Psoas muscle (tissue), 8 donors: ENCODE measurements around the gene PRRX2. TPM values are rescaled to one million over a fixed set of nuclear protein-coding genes. Genes with fewer than 3 reads are reported as not detected.

Experiments
- ATAC-seq, 4 donors: fragments of 200-7000 bp; cut with Tn5 transposase; one replicate each; pipeline ENCODE4 v1.9.1; 2020; ENCODE audit warnings: moderate library complexity in 3 of 4, mild to moderate bottlenecking in 2 of 4
- DNase-seq, 2 donors: peaks; one replicate each; pipeline ENCODE4 v3.0.0-alpha.2; 2020
- H3K27ac ChIP-seq: fragments of 200-600 bp; one replicate; pipeline ENCODE4 v1.8.0; 2022
- H3K27me3 ChIP-seq, 3 donors: fragments of 200-600 bp in 1 of 3; one replicate each; pipeline versions ENCODE4 v1.6.1 to v1.8.0; 2013 to 2022; ENCODE audit warnings: low read length in 2 of 3, mild to moderate bottlenecking in 2 of 3, moderate library complexity in 1 of 3; ENCODE audit not compliant: insufficient read depth in 3 of 3
- H3K36me3 ChIP-seq, 2 donors: fragments of 200-600 bp in 1 of 2; one replicate each; pipeline versions ENCODE4 v1.6.1 to v1.8.0; 2013 to 2022; ENCODE audit warnings: low read depth in 1 of 2, mild to moderate bottlenecking in 1 of 2, moderate library complexity in 1 of 2; ENCODE audit not compliant: insufficient read depth in 1 of 2
- H3K4me1 ChIP-seq: fragments of 200-600 bp; one replicate; pipeline ENCODE4 v1.8.0; 2022
- H3K4me3 ChIP-seq: fragments of 200-600 bp; one replicate; pipeline ENCODE4 v1.8.0; 2022; ENCODE audit warnings: mild to moderate bottlenecking
- H3K9me3 ChIP-seq: fragments of 200-600 bp; one replicate; pipeline ENCODE4 v1.8.0; 2022
- WGBS, 3 donors: extraction: QIAGEN DNeasy Blood & Tissue Kit; methylation state at CpG; one replicate each; pipeline versions ENCODE4 v1.1.6 to v1.1.7; 2013; 5-methylcytosine and 5-hydroxymethylcytosine counted together
- intact Hi-C, 2 donors: fragments of 100-400 bp; cut with DNase I; formaldehyde crosslinking; loops; one replicate each; pipeline versions ENCODE4 v1.11.0 to v1.14.2; 2022
- polyA plus RNA-seq, 3 donors: library from polyadenylated mRNA; stranded (reverse); fragments of 200-250 nt; gene quantifications; one replicate each; pipeline ENCODE4 v1.2.3, GENCODE V29; 2013
- total RNA-seq, 4 donors: library from RNA; stranded (reverse); fragmentation: NEBNext Ultra II Directional in 2 of 4; extraction: Animal tissue kit (Norgen Biotek cat#: 25700) in 2 of 4; gene quantifications; one replicate each; pipeline versions ENCODE4 v1.2.1 to v1.2.4, GENCODE V29; 2021 to 2023
- TF ChIP-seq, protein P1 (sequence below): fragments of 200-600 bp; IDR thresholded peaks from one replicate; pipeline ENCODE4 v1.8.0; 2022; ENCODE audit warnings: antibody characterized with exemption
- donor health status: healthy with polysubstance abuse.
- donor health status: DM: no; HTN: no; CAD: no; lungs with moderate emphysema.
- donor health status: Bipolar disorder and iron deficiency.
- donor health status: healthy.
- donor health status: DM: yes; HTN: yes; CAD: no.
- donor health status: DM: no; HTN: no; CAD: no.
- donor health status: DM: no; HTN: no; CAD: no.
- donor health status: DM: yes; HTN: yes; CAD: no.

The PRRX2 gene
- total and polyA plus RNA-seq, 7 donors, result 0.03 to 1.1 (median 0.49) TPM

DNA sequence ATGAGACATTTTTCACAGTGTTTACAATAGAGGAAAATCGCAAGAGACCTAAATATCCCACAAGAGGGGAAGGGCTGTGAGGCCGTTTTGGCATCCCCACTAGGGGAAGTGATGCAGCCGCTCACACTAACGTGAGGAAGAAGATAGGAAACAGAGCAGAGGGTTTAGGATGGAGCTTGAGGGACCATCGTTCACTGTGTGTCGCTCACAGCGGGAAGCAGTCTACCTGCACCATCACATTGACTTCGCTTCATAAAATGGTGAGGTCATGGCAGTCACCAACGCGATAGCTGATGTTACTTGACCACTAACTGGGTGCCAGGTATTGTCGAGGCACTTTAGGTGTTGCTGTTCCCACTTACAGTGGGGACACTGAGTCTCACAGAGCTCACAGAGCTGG lies 35.6 kb downstream of the PRRX2 start:
- no peak for ATAC-seq
- Histone ChIP-seq H3K27me3 (peaks cover 0 to 71% (median 13%) of the 10 kb centered on the region in 3 donors), H3K27ac (no peak overlapping the region), H3K9me3 (no peaks in the 10 kb centered on the region), H3K36me3 (no peaks in the 10 kb centered on the region), H3K4me3 (no peak overlapping the region), H3K4me1 (no peaks in the 10 kb centered on the region)
- no peak for DNase-seq
- TF ChIP-seq, protein P1, sequence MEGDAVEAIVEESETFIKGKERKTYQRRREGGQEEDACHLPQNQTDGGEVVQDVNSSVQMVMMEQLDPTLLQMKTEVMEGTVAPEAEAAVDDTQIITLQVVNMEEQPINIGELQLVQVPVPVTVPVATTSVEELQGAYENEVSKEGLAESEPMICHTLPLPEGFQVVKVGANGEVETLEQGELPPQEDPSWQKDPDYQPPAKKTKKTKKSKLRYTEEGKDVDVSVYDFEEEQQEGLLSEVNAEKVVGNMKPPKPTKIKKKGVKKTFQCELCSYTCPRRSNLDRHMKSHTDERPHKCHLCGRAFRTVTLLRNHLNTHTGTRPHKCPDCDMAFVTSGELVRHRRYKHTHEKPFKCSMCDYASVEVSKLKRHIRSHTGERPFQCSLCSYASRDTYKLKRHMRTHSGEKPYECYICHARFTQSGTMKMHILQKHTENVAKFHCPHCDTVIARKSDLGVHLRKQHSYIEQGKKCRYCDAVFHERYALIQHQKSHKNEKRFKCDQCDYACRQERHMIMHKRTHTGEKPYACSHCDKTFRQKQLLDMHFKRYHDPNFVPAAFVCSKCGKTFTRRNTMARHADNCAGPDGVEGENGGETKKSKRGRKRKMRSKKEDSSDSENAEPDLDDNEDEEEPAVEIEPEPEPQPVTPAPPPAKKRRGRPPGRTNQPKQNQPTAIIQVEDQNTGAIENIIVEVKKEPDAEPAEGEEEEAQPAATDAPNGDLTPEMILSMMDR, result no peak
- 74 to 80% (median 78%) methylated on average over 11 of the region's 11 CpGs for WGBS, 3 donors
- intact Hi-C loops, result no loop called here

DNA sequence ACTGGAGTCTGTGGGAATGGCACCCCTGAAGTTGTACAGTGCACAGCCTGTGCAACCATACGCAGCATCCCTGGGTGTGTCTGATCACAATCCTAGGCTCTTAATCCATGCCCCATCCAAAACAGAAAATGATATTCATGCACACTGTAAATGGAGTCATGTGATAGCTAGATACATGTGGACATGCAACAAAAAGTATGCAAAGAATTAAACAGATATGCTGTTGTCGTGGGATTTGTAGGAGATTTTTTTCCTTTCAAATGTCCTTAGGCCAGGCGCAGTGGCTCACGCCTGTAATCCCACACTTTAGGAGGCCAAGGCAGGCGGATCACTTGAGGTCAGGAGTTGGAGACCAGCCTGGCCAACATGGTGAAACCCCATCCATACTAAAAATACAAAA lies 36.1 kb downstream of the PRRX2 start:
- H3K27me3 ChIP-seq, result peaks cover 0 to 66% (median 13%) of the 10 kb centered on the region in 3 donors
- 61 to 78% (median 63%) methylated on average over 5 of the region's 5 CpGs for WGBS, 3 donors
- H3K4me3 ChIP-seq, result no peak overlapping the region
- TF ChIP-seq, protein P1, result no peak
- no peaks in the 10 kb centered on the region for H3K9me3 ChIP-seq
- H3K27ac ChIP-seq, result no peak overlapping the region
- ATAC-seq (no peak), DNase-seq (no peak)
- intact Hi-C loops, result no loop called here
- H3K36me3 ChIP-seq, result no peaks in the 10 kb centered on the region
- no peaks in the 10 kb centered on the region for H3K4me1 ChIP-seq

DNA sequence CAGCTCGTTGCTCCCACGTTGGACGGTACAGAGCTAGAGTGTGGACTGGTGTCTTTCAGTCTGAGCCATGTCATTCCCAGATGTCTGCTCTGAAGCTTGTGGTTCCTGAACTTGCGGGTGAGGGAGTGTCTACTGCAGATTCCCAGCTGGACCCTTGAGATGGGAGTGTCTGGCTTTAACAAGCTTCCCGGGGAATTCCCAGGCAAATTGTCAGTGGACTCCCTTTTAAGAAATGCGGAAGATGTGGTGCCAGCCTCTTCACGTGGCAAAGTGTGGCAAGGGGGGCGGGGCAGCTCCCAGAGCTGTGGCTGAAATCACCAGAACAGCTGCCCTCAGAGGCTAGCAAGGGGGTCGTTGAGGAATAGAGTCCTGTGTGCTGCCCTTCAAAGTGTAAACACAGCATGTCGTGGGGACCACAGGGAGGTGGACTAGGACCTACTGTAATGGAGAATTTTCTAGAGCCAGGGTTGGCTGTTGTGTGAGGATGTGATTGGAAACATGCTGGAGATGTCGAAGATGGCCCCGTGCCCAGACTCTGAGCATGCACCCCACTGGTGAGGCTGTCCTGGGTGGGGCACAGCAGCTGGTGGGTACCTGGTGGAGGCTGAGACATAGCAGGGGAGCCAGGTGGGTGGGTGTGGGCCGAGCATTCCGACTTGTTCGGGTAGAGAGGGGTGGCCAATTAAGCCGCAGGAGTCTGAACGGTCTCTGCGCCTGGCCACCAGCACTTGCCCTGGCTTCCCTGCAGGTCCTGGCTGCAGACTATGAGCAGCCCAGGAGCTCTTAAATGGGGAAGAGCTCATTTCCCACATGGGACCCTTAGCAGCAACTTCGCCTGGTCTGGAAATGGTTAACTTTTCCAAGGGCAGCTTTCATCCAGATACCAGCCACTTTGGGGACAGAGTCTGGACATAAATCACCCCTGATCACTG lies 37.4 kb downstream of the PRRX2 start:
- DNase-seq (no peak), ATAC-seq (no peak)
- intact Hi-C loops, result no loop called here
- no peak overlapping the region for H3K4me3 ChIP-seq
- TF ChIP-seq, protein P1, result no peak
- H3K9me3 ChIP-seq, result no peaks in the 10 kb centered on the region
- WGBS, 3 donors, result 29 to 40% (median 29%) methylated on average over 19 of the region's 19 CpGs
- peaks cover 0 to 53% (median 8%) of the 10 kb centered on the region in 3 donors for H3K27me3 ChIP-seq
- no peak overlapping the region for H3K27ac ChIP-seq
- no peaks in the 10 kb centered on the region for H3K4me1 ChIP-seq
- H3K36me3 ChIP-seq, result no peaks in the 10 kb centered on the region

DNA sequence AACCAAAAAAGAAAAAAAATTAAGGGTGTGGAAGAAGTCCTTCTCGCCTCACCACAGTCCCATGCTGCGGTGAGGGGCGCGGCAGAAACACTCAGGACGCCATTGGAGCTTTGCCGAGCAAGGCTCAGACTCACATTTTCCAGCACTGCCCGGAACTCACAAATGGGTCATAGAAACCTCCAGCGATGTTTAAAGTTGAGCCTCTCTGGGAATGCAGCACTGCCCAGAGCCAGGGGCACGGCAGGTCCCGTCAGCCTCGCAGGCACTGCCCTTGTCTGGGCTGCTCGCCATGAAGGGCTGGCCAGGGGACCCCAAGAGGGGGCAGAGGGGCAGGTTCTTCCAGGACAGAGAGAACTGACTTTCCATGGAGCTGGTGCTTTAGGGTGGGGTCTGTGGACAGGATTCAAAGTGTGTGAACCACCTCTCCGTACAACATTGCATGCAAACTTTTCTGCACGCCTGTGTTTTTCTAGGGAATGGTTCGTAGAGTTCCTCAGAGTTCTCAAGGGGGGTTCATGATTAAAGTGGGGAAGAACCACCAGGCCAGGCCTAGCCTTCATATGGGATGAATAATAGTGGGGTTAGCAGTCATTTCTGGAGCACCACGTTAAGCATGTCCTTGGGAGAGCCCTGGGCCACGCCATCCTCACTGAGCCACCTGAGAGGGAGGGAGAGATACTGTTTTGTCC lies 38.4 kb downstream of the PRRX2 start:
- ATAC-seq (peak in 1 of 4 donors; percentile 24), DNase-seq (peak in 1 of 2 donors; percentile 64)
- Histone ChIP-seq H3K27me3 (peaks cover 0 to 44% (median 3%) of the 10 kb centered on the region in 3 donors), H3K4me3 (no peak overlapping the region), H3K9me3 (no peaks in the 10 kb centered on the region), H3K4me1 (no peaks in the 10 kb centered on the region), H3K27ac (no peak overlapping the region), H3K36me3 (no peaks in the 10 kb centered on the region)
- TF ChIP-seq, protein P1, result no peak
- 29 to 47% (median 46%) methylated on average over 17 of the region's 17 CpGs for WGBS, 3 donors
- intact Hi-C loops, result no loop called here
